ENCODE data around the gene TRMT11. TPM values are rescaled to one million over a fixed set of nuclear protein-coding genes. Genes with fewer than 3 reads are reported as not detected.

The TRMT11 gene
- total and polyA plus RNA-seq, 2 of the 13 experiments (the other 11 are each of a cell fraction or from before 2014, with no cell fraction given): 42.2 to 81.9 TPM

GRCh38 chr6:125947615-125948014, 38.7 kb upstream of the TRMT11 start (continued):
- TF ChIP-seq ZNF407 (CRISPR knock-in tag; IDR thresholded peaks at IDR 0.05; ENCODE audit: not compliant biosample characterization) (no peak), ZNF691 (CRISPR knock-in tag; IDR thresholded peaks at IDR 0.05; ENCODE audit: borderline replicate concordance, low read depth) (no peak)

- FAIRE-seq: no peak
- ChIA-PET CTCF (ENCODE audit: low intra/inter-chr PET ratio, low total read pairs) (no interaction called here), POLR2A (no interaction called here)
- H3K4me2 ChIP-seq (ENCODE audit: low read depth, low read length): no peak overlapping the region
- no peaks in the 10 kb centered on the region for H3K79me2 ChIP-seq (ENCODE audit: insufficient read depth, low read length)
- H3K9me3 ChIP-seq (ENCODE audit: low read length): no peaks in the 10 kb centered on the region
- no peak overlapping the region for H2AFZ ChIP-seq (ENCODE audit: low read length)
- H3K4me1 ChIP-seq (ENCODE audit: insufficient read depth, low read length): peaks cover 81% of the 10 kb centered on the region
- TF ChIP-seq NR2F6 (IDR thresholded peaks at IDR 0.05) (0 out of 2 replicates have a peak, but pooled peaks have one; percentile 28), NR2F6 (CRISPR knock-in tag; IDR thresholded peaks at IDR 0.05) (no peak), TARDBP (CRISPR knock-in tag; IDR thresholded peaks at IDR 0.05) (no peak)
- H3K27me3 ChIP-seq (ENCODE audit: control insufficient read depth in 1 of 2, insufficient read depth in 2 of 2, low read length in 2 of 2): no peaks in the 10 kb centered on the region
- intact Hi-C loops (cut with micrococcal nuclease; ENCODE audit: unreplicated experiment): no loop called here
- BruUV-seq (replicated peaks): no TSS peak
- H3K4me3 ChIP-seq (replicated peaks in 1 of 3; ENCODE audit: insufficient read depth in 1 of 3, low read depth in 2 of 3, low read length in 3 of 3): no peak overlapping the region
- H3K9ac ChIP-seq (ENCODE audit: insufficient read depth, low read depth, low read length): no peak overlapping the region
- in situ Hi-C loops (cut with HindIII; ENCODE audit: extremely low pct_ligation_motif_present, low pct_unique_long_range_greater_than_20kb): no loop called here
- H3K36me3 ChIP-seq (replicated peaks in 1 of 2; ENCODE audit: control insufficient read depth in 1 of 2, insufficient read depth in 2 of 2, low read length in 2 of 2): no peaks in the 10 kb centered on the region
- no peak for DNase-seq (ENCODE audit: low spot score)
- no peaks in the 10 kb centered on the region for H4K20me1 ChIP-seq (ENCODE audit: insufficient read depth, low read length)
- WGBS (ENCODE audit: low lambda C conversion rate): 84% methylated on average over 3 of the region's 3 CpGs
- no peak overlapping the region for H3K27ac ChIP-seq (ENCODE audit: extremely low read length, insufficient read depth, low read length)
- no peak for ATAC-seq
Observed at GRCh38 chr6:125948455-125948854, 37.9 kb upstream of the TRMT11 start.

Data from HepG2 (cell line).